Measurements from ENCODE around the gene CDH22.

The CDH22 gene

GRCh38 chr20:46291401-46291800, 16.9 kb downstream of the CDH22 start:
- Histone ChIP-seq H3K9ac (ENCODE audit: low read depth, low read length) (no peak overlapping the region), H3K27me3 (ENCODE audit: control insufficient read depth, insufficient read depth, low read length) (no peaks in the 10 kb centered on the region)

GRCh38 chr20:46289432-46289831, 18.9 kb downstream of the CDH22 start:
- no peak overlapping the region for H3K9ac ChIP-seq (ENCODE audit: low read depth, low read length)
- 0 out of 2 replicates have a peak, but pooled peaks cover 7% of the 10 kb centered on the region for H3K4me1 ChIP-seq (ENCODE audit: control insufficient read depth, insufficient read depth, low read length)
- H3K27ac ChIP-seq (ENCODE audit: low read depth, low read length): no peak overlapping the region
- no peaks in the 10 kb centered on the region for H3K27me3 ChIP-seq (ENCODE audit: control insufficient read depth, insufficient read depth, low read length)
- H3K36me3 ChIP-seq (ENCODE audit: control insufficient read depth, insufficient read depth, low read length): no peaks in the 10 kb centered on the region
- H3K4me3 ChIP-seq (ENCODE audit: low read depth, low read length): no peak overlapping the region
- no peaks in the 10 kb centered on the region for H3K9me3 ChIP-seq (ENCODE audit: control insufficient read depth, insufficient read depth, low read length)

More at GRCh38 chr20:46291401-46291800, 16.9 kb downstream of the CDH22 start:
- H3K27ac ChIP-seq (ENCODE audit: low read depth, low read length): no peak overlapping the region
- H3K4me3 ChIP-seq (ENCODE audit: low read depth, low read length): no peak overlapping the region
- no peaks in the 10 kb centered on the region for H3K36me3 ChIP-seq (ENCODE audit: control insufficient read depth, insufficient read depth, low read length)
- no peaks in the 10 kb centered on the region for H3K9me3 ChIP-seq (ENCODE audit: control insufficient read depth, insufficient read depth, low read length)
- H3K4me1 ChIP-seq (ENCODE audit: control insufficient read depth, insufficient read depth, low read length): 0 out of 2 replicates have a peak, but pooled peaks cover 7% of the 10 kb centered on the region

- H3K27me3 ChIP-seq (ENCODE audit: control insufficient read depth, insufficient read depth, low read length): no peaks in the 10 kb centered on the region
- H3K9me3 ChIP-seq (ENCODE audit: control insufficient read depth, insufficient read depth, low read length): no peaks in the 10 kb centered on the region
- no peak overlapping the region for H3K27ac ChIP-seq (ENCODE audit: low read depth, low read length)
- no peaks in the 10 kb centered on the region for H3K36me3 ChIP-seq (ENCODE audit: control insufficient read depth, insufficient read depth, low read length)
- H3K4me3 ChIP-seq (ENCODE audit: low read depth, low read length): no peak overlapping the region
- H3K9ac ChIP-seq (ENCODE audit: low read depth, low read length): no peak overlapping the region
- H3K4me1 ChIP-seq (ENCODE audit: control insufficient read depth, insufficient read depth, low read length): no peaks in the 10 kb centered on the region; the same call in 1 of the 2 replicates
These were observed 21.3 kb downstream of the CDH22 start for GRCh38 chr20:46286977-46287376.

GRCh38 chr20:46286382-46286781, 21.9 kb downstream of the CDH22 start:
- no peak overlapping the region for H3K27ac ChIP-seq (ENCODE audit: low read depth, low read length)
- no peaks in the 10 kb centered on the region for H3K27me3 ChIP-seq (ENCODE audit: control insufficient read depth, insufficient read depth, low read length)
- H3K4me1 ChIP-seq (ENCODE audit: control insufficient read depth, insufficient read depth, low read length): no peaks in the 10 kb centered on the region; the same call in 1 of the 2 replicates
- no peaks in the 10 kb centered on the region for H3K9me3 ChIP-seq (ENCODE audit: control insufficient read depth, insufficient read depth, low read length)
- no peaks in the 10 kb centered on the region for H3K36me3 ChIP-seq (ENCODE audit: control insufficient read depth, insufficient read depth, low read length)
- no peak overlapping the region for H3K4me3 ChIP-seq (ENCODE audit: low read depth, low read length)
- no peak overlapping the region for H3K9ac ChIP-seq (ENCODE audit: low read depth, low read length)

GRCh38 chr20:46285740-46286139, 22.6 kb downstream of the CDH22 start:
- Histone ChIP-seq H3K27ac (ENCODE audit: low read depth, low read length) (no peak overlapping the region), H3K27me3 (ENCODE audit: control insufficient read depth, insufficient read depth, low read length) (no peaks in the 10 kb centered on the region), H3K36me3 (ENCODE audit: control insufficient read depth, insufficient read depth, low read length) (no peaks in the 10 kb centered on the region), H3K9me3 (ENCODE audit: control insufficient read depth, insufficient read depth, low read length) (no peaks in the 10 kb centered on the region), H3K9ac (ENCODE audit: low read depth, low read length) (no peak overlapping the region), H3K4me3 (ENCODE audit: low read depth, low read length) (no peak overlapping the region), H3K4me1 (ENCODE audit: control insufficient read depth, insufficient read depth, low read length) (no peaks in the 10 kb centered on the region; the same call in 1 of the 2 replicates)

- Histone ChIP-seq H3K9me3 (ENCODE audit: control insufficient read depth, insufficient read depth, low read length) (no peaks in the 10 kb centered on the region), H3K27ac (ENCODE audit: low read depth, low read length) (no peak overlapping the region), H3K36me3 (ENCODE audit: control insufficient read depth, insufficient read depth, low read length) (no peaks in the 10 kb centered on the region), H3K9ac (ENCODE audit: low read depth, low read length) (no peak overlapping the region), H3K4me3 (ENCODE audit: low read depth, low read length) (no peak overlapping the region), H3K4me1 (ENCODE audit: control insufficient read depth, insufficient read depth, low read length) (no peaks in the 10 kb centered on the region; the same call in 1 of the 2 replicates), H3K27me3 (ENCODE audit: control insufficient read depth, insufficient read depth, low read length) (no peaks in the 10 kb centered on the region)
These were observed 23.2 kb downstream of the CDH22 start for GRCh38 chr20:46285072-46285471.

GRCh38 chr20:46284040-46284427, 24.3 kb downstream of the CDH22 start:
- Histone ChIP-seq H3K4me3 (ENCODE audit: low read depth, low read length) (no peak overlapping the region), H3K9ac (ENCODE audit: low read depth, low read length) (no peak overlapping the region), H3K27ac (ENCODE audit: low read depth, low read length) (no peak overlapping the region), H3K9me3 (ENCODE audit: control insufficient read depth, insufficient read depth, low read length) (no peaks in the 10 kb centered on the region), H3K27me3 (ENCODE audit: control insufficient read depth, insufficient read depth, low read length) (no peaks in the 10 kb centered on the region), H3K36me3 (ENCODE audit: control insufficient read depth, insufficient read depth, low read length) (no peaks in the 10 kb centered on the region), H3K4me1 (ENCODE audit: control insufficient read depth, insufficient read depth, low read length) (no peaks in the 10 kb centered on the region; the same call in 1 of the 2 replicates)

- H3K27ac ChIP-seq (ENCODE audit: low read depth, low read length): no peak overlapping the region
- no peaks in the 10 kb centered on the region for H3K27me3 ChIP-seq (ENCODE audit: control insufficient read depth, insufficient read depth, low read length)
These were observed 24.8 kb downstream of the CDH22 start for GRCh38 chr20:46283426-46284039.

GRCh38 chr20:46282669-46283068, 25.6 kb downstream of the CDH22 start:
- no peaks in the 10 kb centered on the region for H3K27me3 ChIP-seq (ENCODE audit: control insufficient read depth, insufficient read depth, low read length)
- no peak overlapping the region for H3K4me3 ChIP-seq (ENCODE audit: low read depth, low read length)
- H3K4me1 ChIP-seq (ENCODE audit: control insufficient read depth, insufficient read depth, low read length): no peaks in the 10 kb centered on the region; the same call in 1 of the 2 replicates
- H3K36me3 ChIP-seq (ENCODE audit: control insufficient read depth, insufficient read depth, low read length): no peaks in the 10 kb centered on the region
- no peak overlapping the region for H3K27ac ChIP-seq (ENCODE audit: low read depth, low read length)
- H3K9me3 ChIP-seq (ENCODE audit: control insufficient read depth, insufficient read depth, low read length): no peaks in the 10 kb centered on the region
- H3K9ac ChIP-seq (ENCODE audit: low read depth, low read length): no peak overlapping the region

More at GRCh38 chr20:46283426-46284039, 24.8 kb downstream of the CDH22 start:
- Histone ChIP-seq H3K9ac (ENCODE audit: low read depth, low read length) (no peak overlapping the region), H3K9me3 (ENCODE audit: control insufficient read depth, insufficient read depth, low read length) (no peaks in the 10 kb centered on the region), H3K4me1 (ENCODE audit: control insufficient read depth, insufficient read depth, low read length) (no peaks in the 10 kb centered on the region; the same call in 1 of the 2 replicates), H3K4me3 (ENCODE audit: low read depth, low read length) (no peak overlapping the region), H3K36me3 (ENCODE audit: control insufficient read depth, insufficient read depth, low read length) (no peaks in the 10 kb centered on the region)

GRCh38 chr20:46279103-46279502, 29.2 kb downstream of the CDH22 start:
- Histone ChIP-seq H3K4me3 (ENCODE audit: low read depth, low read length) (no peak overlapping the region), H3K27me3 (ENCODE audit: control insufficient read depth, insufficient read depth, low read length) (no peaks in the 10 kb centered on the region), H3K9me3 (ENCODE audit: control insufficient read depth, insufficient read depth, low read length) (no peaks in the 10 kb centered on the region), H3K4me1 (ENCODE audit: control insufficient read depth, insufficient read depth, low read length) (peaks cover under 1% of the 10 kb centered on the region; the same call in 1 of the 2 replicates), H3K27ac (ENCODE audit: low read depth, low read length) (no peak overlapping the region), H3K36me3 (ENCODE audit: control insufficient read depth, insufficient read depth, low read length) (no peaks in the 10 kb centered on the region), H3K9ac (ENCODE audit: low read depth, low read length) (no peak overlapping the region)

GRCh38 chr20:46277602-46278001, 30.7 kb downstream of the CDH22 start:
- no peak overlapping the region for H3K9ac ChIP-seq (ENCODE audit: low read depth, low read length)
- H3K9me3 ChIP-seq (ENCODE audit: control insufficient read depth, insufficient read depth, low read length): no peaks in the 10 kb centered on the region
- H3K4me3 ChIP-seq (ENCODE audit: low read depth, low read length): no peak overlapping the region
- H3K4me1 ChIP-seq (ENCODE audit: control insufficient read depth, insufficient read depth, low read length): peaks cover 8% of the 10 kb centered on the region
- no peak overlapping the region for H3K27ac ChIP-seq (ENCODE audit: low read depth, low read length)
- no peaks in the 10 kb centered on the region for H3K36me3 ChIP-seq (ENCODE audit: control insufficient read depth, insufficient read depth, low read length)
- H3K27me3 ChIP-seq (ENCODE audit: control insufficient read depth, insufficient read depth, low read length): no peaks in the 10 kb centered on the region
